GM19099 (cell line): ENCODE data around the gene JHY.

ENCODE experiments used
- POLR2A ChIP-seq: IDR thresholded peaks from 3 replicates; pipeline ENCODE4 v1.6.1; 2011; ENCODE audit warnings: low read depth; ENCODE audit not compliant: insufficient read length; ENCODE audit errors: extremely low read depth

JHY gene

DNA sequence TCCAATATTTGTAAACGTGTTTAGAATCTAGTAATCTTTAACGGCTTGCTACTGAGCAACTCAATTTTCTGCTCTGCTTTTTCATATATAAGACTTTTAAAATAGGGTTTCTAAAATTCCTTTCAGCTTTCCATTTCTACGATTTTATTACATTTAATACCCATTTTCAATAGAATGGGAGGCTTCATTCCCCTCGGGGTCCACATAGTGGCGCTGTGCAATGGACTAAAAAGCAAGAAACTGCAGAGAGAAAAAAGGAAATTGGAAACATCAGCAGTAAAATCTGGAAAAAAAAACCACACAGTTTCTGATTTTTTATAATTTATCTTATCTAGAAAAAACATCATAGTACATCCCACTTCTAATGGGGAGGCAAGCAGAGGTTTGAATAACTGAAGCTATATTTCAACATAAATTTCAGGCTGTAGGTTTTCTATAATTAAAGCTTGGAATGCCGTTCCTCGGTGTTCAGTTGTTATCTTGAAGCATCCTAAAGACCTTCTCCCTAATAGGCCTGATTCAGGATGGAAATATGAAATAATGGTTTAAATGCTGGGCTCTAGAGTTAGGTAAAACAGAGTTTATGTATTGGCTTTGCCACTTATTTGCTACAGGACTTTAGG lies 18.7 kb upstream of the JHY start:
- no peak for TF ChIP-seq POLR2A

DNA sequence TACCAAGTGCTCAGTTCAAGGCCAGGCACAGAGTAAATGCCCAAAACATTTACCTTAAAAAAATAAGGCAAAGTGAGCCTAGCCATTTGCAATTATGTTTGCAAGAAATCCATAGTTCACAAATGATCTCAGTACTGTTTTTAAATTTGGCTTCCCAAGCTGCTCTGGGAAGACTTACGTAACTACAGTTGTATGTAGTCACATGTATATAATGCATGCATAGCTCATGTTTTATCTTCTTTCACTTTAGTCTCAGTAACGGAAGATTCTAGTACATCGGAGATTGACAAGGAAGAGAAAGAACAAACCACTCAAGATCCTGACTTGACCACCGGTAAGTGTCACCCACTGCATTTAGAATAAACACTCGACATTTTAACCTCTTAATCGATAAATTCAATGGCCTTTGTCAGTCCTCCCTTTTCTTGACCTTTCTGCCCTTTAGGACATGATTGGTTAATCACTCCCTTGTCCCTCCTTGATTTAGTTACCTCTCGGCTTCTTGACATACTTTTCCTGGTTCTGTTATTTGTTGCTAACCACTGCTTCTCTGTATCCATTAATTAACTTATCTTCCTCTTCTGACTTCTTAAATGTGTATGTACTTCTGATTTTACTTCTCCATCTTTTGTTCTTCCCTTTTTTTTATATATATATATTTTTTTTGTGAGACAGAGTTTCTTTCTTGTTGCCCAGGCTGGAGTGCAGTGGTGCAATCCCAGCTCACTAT lies 18.0 kb upstream of the JHY start:
- no peak for TF ChIP-seq POLR2A

DNA sequence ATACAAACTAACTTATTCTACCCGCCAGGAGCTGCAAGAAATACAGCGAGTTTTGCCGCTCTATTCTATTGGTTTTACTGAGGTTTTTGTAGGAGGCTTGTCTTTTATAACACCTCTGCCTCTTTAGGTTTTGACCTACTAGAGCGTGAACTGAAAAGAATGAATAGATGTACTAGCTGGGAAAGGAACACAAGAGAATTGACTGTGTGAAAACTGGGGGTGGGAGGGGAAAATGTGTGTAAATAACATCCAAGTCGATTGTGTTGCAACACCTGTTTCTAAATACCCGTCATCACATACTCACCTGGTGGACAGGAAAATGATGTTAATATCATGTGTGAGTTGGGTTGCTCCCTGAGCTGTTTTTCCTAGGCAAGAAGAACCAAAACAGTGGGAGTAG lies 12.9 kb upstream of the JHY start:
- no peak for TF ChIP-seq POLR2A

DNA sequence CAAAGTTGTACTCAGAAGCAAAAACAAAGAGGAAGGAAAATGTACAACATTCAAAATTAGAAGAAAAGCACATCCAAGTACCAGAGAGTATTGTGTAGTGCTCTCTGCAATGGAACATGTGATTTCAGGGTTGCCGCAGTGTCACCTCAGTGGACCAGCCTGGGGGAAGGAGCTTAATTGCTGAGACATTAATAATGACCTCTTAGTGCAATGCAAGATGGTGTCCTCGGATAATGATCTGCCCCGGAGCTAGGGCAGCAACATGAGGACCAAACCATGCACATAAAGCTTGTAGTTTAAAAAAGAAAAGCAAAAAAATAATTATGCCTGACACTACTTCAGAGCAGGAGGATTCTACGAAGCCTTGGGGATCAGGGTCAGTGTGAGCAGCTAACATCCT lies 11.3 kb upstream of the JHY start:
- no peak for TF ChIP-seq POLR2A

DNA sequence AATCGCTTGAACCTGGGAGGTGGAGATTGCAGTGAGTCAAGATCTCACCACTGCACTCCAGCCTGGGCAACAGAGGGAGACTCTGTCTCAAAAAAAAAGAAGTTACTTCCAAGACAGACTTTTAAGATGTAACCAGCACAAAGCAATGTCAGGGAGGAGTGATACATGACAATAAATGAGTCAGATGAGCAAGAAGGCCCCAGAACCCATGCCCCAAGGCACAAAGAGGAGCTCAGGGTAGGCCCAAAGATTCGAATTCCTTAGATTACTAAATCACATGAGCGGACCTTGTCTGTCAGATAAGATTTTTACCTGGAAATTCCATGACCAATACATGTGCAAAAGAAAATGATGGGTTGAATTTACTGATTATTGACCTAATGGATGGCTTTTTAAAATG lies 10.5 kb upstream of the JHY start:
- no peak for TF ChIP-seq POLR2A

DNA sequence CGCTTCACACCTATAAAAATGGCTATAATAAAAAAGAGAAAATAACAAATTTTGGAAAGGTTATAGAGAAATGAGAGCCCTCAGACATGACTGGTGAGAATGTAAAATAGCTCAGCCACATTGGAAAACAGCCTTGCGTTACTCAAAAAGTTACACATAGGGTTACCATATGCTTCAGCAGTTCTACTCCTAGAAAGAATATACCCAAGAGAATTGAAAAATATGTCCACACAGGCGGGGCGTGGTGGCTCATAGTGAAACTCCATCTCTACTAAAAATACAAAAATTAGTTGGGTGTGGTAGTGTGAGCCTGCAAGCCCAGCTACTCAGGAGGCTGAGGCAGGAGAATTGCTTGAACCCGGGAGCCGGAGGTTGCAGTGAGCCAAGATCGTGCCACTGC lies 7.6 kb upstream of the JHY start:
- no peak for TF ChIP-seq POLR2A

DNA sequence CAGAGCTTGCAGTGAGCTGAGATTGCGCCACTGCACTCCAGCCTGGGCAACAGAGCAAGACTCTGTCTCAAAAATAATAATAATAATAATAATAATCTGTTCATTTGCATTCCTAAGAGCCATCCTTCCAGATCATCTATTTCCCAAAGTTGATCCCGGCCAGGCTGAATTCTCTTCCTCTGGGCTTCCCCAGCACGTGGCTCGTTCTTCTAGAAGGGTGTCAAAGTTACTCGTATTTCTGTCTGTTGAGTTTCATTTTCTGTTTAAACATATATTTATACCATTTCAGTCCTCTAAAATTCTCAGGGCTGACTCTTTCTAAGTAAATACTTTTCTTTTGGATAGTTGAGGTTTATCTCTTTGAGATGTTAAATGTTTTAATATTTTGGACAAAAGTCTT lies 4.8 kb upstream of the JHY start:
- TF ChIP-seq POLR2A, result no peak

DNA sequence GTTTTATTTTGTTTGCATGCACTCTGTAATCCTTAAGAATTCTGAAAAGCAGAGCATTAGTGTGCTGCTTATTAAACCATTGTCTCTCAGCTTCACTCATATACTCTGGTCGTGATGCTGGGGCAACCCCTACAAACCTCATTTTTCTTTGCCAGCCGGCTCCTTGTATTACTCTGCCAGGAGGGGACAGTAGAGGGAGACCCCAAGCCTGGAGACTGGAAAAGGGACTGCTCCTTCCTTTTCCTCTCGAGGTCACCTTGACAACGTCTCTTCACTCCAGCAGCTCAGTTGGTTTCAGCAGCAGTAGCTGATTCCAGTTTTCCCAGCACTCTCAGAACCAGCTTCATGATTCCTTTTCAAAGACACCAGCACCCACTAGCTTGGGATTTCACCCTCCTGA lies 2.8 kb upstream of the JHY start:
- TF ChIP-seq POLR2A, result no peak

DNA sequence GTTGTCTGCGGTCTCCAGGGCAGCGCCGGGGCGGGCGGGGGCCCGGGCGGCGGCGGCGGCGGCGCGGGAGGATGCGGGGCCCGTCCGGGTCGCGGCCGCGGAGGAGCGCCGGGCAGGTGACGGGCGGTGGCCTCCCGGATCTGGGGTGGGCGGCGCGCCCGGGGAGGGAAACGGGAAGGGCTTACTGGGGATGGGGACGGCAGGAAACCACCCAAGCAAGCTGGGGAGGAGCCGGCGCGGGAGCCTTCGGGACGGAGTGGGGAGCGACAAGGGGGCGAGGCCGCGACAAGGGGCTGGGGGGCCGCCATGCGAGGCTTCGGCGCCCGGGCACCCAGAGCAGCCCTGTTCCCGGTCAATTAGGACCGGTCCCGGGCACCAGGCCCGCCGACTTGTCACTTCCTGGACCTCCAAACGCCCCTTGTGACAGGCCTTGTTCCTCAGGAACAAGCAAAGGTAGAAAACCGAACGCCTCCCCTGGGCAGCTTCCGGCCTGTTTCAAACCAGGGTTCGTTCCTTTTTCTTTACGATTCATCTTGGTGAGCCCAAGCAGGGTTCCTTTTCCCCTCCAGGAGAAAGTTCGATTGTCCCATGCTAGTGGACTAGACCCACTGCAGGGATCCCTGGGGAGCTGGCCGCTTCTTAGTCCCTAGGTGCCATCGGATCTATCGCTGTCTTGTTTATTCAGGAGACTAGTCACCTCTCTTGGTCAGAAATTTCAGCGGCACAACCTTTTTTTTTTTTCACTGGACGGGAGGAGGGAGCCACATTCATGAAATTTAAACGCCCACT lies 492 bp downstream of the JHY start:
- no peak for TF ChIP-seq POLR2A

DNA sequence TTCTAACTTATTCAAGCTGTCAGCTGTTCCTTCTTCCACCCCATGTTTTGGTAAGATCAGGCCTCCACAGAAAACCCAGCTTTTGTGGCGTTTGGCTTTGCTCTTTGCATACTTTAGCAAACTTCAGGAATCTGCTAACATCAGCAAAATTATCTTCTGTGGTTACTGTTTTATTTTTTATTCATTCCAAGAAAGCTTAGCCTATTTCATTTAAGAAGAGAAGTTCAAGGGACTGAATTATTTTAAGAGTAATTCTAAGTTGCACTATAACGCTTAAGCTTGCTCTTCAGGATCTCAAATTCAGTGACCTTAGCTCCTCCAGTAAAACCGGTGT lies 1.1 kb downstream of the JHY start:
- TF ChIP-seq POLR2A, result no peak

DNA sequence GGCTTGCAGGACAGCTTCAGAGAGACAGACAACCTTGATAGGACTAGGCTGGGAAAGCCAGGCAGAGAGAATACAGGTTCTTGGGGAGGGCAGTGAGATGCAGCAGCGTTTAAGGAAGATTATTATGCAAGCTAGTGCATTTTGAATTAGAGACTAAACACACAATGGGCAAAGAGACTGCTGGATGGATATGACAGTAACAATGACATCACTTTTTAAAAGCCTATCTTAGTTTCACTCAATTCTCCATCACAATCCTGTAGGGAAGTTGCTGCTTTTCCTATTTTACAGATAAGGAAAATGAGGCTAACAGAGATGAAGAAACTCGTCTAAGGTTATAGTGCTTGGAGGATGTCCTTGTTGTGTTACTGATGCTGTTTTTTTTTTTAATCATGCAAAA lies 5.6 kb downstream of the JHY start:
- no peak for TF ChIP-seq POLR2A

DNA sequence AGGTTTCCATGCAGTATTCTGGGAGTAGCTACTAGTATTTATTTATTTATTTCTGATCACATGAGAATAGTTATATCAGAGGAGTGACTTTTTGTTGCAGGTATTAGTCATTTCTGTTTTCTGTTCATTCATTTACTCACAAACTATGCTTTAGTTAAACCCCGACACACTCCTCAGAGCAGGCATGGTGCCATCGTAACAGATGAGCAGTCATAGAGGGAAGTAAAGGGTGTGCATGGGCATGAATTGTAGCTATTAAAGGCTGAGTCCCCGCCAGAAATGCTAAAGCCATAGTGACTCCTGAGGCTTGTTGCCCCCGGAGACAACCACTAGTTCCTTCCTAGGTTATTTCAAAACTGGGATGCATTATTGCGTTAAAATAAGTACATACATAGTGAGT lies 10.6 kb downstream of the JHY start:
- no peak for TF ChIP-seq POLR2A

DNA sequence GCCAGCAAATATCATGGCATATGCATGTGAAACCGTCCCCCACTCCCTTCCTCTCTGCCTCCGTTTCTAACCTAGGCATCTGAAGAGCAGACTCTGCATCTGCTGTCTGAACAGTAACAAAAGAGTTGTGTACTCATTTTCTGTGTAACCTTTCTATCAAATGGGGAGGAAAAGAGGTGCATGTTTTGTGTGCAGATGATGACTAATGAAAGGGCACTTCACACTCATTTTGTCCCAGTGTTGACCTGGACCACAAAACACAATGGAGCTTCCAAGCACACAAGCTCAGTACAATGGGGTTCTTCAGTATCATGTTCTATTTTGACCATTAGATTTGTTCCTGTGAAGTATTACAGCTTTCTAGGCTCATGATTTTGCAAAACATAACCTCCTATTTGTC lies 13.0 kb downstream of the JHY start:
- TF ChIP-seq POLR2A, result no peak

DNA sequence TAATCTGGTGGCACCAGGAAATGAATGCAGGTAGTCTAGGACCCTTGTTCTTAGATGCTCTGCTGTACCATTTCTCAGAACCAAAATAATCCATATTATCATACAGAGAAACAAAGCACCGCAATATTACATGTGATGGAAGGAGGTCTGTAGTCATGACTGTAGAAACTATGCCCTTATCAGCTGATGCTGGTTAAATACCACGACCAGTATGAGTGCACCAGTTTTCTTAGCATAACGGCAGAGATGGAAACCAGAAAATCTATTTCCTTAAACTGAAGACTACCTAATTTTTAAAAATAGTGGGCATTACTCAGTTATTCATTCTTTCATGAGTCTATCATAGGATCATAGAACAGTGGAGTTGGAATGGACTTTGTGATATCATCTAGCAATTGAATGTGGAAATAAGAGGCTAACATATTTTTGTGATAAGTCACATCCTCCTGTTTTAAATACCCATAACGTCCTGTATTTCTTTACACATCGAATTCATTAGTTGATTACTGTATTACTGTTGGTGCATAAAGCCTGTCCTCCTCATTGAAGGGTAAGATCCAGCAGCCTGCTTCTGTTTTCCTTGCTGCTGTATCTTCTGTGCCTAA lies 15.1 kb downstream of the JHY start:
- TF ChIP-seq POLR2A, result no peak

DNA sequence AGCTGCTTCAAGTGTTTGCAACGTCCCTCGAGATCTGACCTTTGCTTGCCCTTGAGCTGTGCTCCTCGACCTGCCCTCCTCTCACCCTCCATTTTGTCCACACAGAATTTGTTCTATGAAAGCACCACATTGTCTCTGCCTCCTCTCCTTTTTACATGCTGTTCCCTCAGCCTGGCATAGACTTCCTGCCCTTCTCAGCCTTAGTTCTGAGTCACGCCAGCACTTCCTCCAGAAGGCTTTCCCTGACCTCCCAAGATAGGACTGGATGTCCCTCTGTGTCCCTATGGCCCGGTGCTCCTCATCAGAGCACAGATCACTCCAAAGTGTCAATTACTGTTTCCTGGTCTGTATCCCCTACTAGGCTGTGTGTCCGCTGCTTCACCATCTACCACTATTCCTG lies 16.2 kb downstream of the JHY start:
- no peak for TF ChIP-seq POLR2A
